ENCODE results near the gene TMEM213. TPM values are rescaled to one million over a fixed set of nuclear protein-coding genes. Genes with fewer than 3 reads are reported as not detected.

Gene TMEM213
- total and polyA plus RNA-seq, 2 of the 8 experiments (the other 6 are each of a cell fraction or from before 2014, with no cell fraction given): 0.21 to 0.67 TPM

DNA sequence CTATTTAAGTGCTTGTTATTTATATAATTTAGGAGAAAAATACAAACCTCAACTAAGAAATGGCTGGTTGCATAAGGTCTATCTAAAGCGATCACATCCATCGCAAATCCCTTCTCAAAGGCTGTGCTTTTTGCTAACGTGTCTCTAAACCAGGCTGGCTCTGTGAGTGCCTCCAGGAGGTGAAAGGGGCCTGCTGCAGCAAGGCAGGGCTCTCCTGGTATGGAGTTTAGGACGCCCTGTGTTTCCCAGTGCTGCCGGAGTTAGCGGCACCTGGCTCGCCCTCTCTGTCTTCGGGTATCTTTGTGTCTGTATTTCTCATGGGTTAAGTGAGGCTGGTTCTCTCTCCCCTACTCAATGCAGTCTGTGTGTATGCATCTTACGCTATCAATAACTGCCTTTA lies 68.6 kb downstream of the TMEM213 start:
- ChIA-PET POLR2A (ENCODE audit: partially characterized antibody) (no interaction called here), CTCF (ENCODE audit: partially characterized antibody) (interaction anchor here (0.9 to 1.0 kb wide), 2 partner anchors 209 to 850 kb away, joined by 3 to 5 read pairs; no protein-coding TSS in a partner anchor)
- H3K79me1 ChIP-seq (ENCODE audit: low read depth, low read length): no peaks in the 10 kb centered on the region
- no peak overlapping the region for H2AFZ ChIP-seq (ENCODE audit: low read length)
- no peak for FAIRE-seq
- no peak overlapping the region for H3K4me3 ChIP-seq (ENCODE audit: extremely low read depth in 1 of 4, insufficient read depth in 2 of 4, low read depth in 3 of 4, low read length in 4 of 4)
- H4K8ac ChIP-seq (ENCODE audit: extremely low read depth, insufficient read depth, low read length): no peak overlapping the region
- H3K79me2 ChIP-seq (ENCODE audit: control insufficient read depth in 1 of 2, insufficient read depth in 2 of 2, low read length in 2 of 2): no peaks in the 10 kb centered on the region
- no peaks in the 10 kb centered on the region for H3K9me3 ChIP-seq (ENCODE audit: insufficient read depth in 2 of 2, low read depth in 1 of 2, low read length in 1 of 2)
- H3K4ac ChIP-seq (replicated peaks; ENCODE audit: insufficient read length, low read depth, low read length): no peak overlapping the region
- H3K23ac ChIP-seq (ENCODE audit: insufficient read length): no peak overlapping the region
- no peak overlapping the region for H3K18ac ChIP-seq (ENCODE audit: extremely low read depth, low read length)
- no peaks in the 10 kb centered on the region for H4K20me1 ChIP-seq (replicated peaks in 1 of 2; ENCODE audit: control insufficient read depth in 1 of 2, insufficient read depth in 2 of 2, low read length in 2 of 2)
- no peak for DNase-seq (ENCODE audit: low read depth in 1 of 2, low spot score in 2 of 2)
- H3K27ac ChIP-seq (ENCODE audit: low read depth, low read length): no peak overlapping the region
- no peaks in the 10 kb centered on the region for H3K4me1 ChIP-seq (replicated peaks in 1 of 4; ENCODE audit: control insufficient read depth in 3 of 4, insufficient read depth in 4 of 4, low read length in 3 of 4)
- H3K56ac ChIP-seq (replicated peaks; ENCODE audit: insufficient read length, low read depth, low read length): no peak overlapping the region
- H3K27me3 ChIP-seq (replicated peaks in 1 of 4; ENCODE audit: control insufficient read depth in 3 of 4, extremely low read depth in 1 of 4, insufficient read depth in 3 of 4, low read length in 3 of 4): no peaks in the 10 kb centered on the region
- H2BK15ac ChIP-seq (ENCODE audit: low read length): no peak overlapping the region
- H4K91ac ChIP-seq (replicated peaks; ENCODE audit: insufficient read length, low read length): no peak overlapping the region
- H2BK5ac ChIP-seq (ENCODE audit: low read depth, low read length): no peak overlapping the region
- no peak overlapping the region for H2AK5ac ChIP-seq (ENCODE audit: low read depth, low read length)
- TF ChIP-seq YY1 (IDR thresholded peaks at IDR 0.05; ENCODE audit: low read depth, low read length) (no peak), CTCF (IDR thresholded peaks at IDR 0.05; ENCODE audit: control extremely low read depth in 1 of 3, insufficient read depth in 1 of 3, low read depth in 1 of 3, low read length in 3 of 3) (peak in 1 of 3 experiments; percentile 9; a peak in 1 of 4 replicates), MAFK (IDR thresholded peaks at IDR 0.05; ENCODE audit: low read depth, low read length) (no peak), RAD21 (IDR thresholded peaks at IDR 0.05 in 1 of 2, conservative IDR thresholded peaks at IDR 0.05 in 1 of 2; ENCODE audit: low read depth in 2 of 2, low read length in 2 of 2) (peak; percentile 5 to 19; a peak in 1 of 4 replicates)
- no peak overlapping the region for H4K5ac ChIP-seq (ENCODE audit: insufficient read length, low read depth, low read length)
- WGBS, 2 experiments (ENCODE audit: extremely low coverage in 1 of 2, insufficient coverage in 1 of 2, insufficient read length in 1 of 2, insufficient replicate concordance in 2 of 2, low coverage in 1 of 2, low lambda C conversion rate in 2 of 2, missing lambda C conversion rate in 1 of 2): 83% methylated on average over 9 of the region's 9 CpGs; no CpG with 5 or more reads in 1 of the 2 experiments
- no peak overlapping the region for H3K14ac ChIP-seq (ENCODE audit: insufficient read length)
- no peak overlapping the region for H3K4me2 ChIP-seq (ENCODE audit: insufficient read depth in 1 of 2, low read depth in 2 of 2, low read length in 2 of 2)
- H2BK120ac ChIP-seq (replicated peaks; ENCODE audit: low read depth, low read length): no peak overlapping the region
- H3K36me3 ChIP-seq (ENCODE audit: control insufficient read depth in 2 of 4, insufficient read depth in 4 of 4, low read length in 3 of 4): peaks cover 7 to 18% (median 13%) of the 10 kb centered on the region in 4 experiments; a peak in 5 of 8 replicates
- no peak overlapping the region for H3K9ac ChIP-seq (replicated peaks in 1 of 4; ENCODE audit: extremely low read depth in 1 of 4, low read depth in 3 of 4, low read length in 3 of 4)
- H2BK12ac ChIP-seq (ENCODE audit: low read depth, low read length): no peak overlapping the region
- H3K23me2 ChIP-seq (ENCODE audit: low read depth, low read length): no peaks in the 10 kb centered on the region
- no peak overlapping the region for H2BK20ac ChIP-seq (ENCODE audit: low read length)

Data from H1 (cell line).